PC-3 (cell line): ENCODE results near the gene MTPN.

Experiments used
- EZH2 ChIP-seq: fragments of 300-600 bp; sonication (generic); IDR thresholded peaks from one replicate; pipeline ENCODE4 v1.6.1; 2017; ENCODE audit warnings: antibody characterized with exemption, mild to moderate bottlenecking, low read length; ENCODE audit not compliant: unreplicated experiment
- TF ChIP-seq, protein P1 (sequence below): fragments of 300-600 bp; sonication (generic); conservative IDR thresholded peaks from 2 replicates; pipeline ENCODE4 v1.5.1; 2017; ENCODE audit warnings: antibody characterized with exemption, low read depth, mild to moderate bottlenecking, low read length

DNA sequence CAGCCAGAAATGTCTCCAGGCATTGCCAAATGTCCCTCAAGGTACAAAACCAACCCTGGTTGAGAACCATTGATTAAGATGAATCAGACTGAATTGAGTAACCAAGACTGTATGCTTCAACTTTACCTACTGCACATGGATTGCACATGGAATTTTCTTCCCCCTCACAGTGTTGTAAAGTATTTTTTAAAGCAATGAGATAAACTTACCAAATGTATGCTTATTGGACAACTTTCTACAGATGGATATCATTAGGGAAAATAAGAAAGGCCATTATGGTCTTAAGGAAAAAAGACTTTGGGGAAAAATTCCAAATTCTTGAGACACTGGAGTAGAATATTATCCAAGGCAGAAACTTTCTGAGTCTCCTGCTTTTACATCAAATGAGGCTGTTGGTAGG is 20.9 kb upstream of the MTPN start:
- TF ChIP-seq, protein P1, sequence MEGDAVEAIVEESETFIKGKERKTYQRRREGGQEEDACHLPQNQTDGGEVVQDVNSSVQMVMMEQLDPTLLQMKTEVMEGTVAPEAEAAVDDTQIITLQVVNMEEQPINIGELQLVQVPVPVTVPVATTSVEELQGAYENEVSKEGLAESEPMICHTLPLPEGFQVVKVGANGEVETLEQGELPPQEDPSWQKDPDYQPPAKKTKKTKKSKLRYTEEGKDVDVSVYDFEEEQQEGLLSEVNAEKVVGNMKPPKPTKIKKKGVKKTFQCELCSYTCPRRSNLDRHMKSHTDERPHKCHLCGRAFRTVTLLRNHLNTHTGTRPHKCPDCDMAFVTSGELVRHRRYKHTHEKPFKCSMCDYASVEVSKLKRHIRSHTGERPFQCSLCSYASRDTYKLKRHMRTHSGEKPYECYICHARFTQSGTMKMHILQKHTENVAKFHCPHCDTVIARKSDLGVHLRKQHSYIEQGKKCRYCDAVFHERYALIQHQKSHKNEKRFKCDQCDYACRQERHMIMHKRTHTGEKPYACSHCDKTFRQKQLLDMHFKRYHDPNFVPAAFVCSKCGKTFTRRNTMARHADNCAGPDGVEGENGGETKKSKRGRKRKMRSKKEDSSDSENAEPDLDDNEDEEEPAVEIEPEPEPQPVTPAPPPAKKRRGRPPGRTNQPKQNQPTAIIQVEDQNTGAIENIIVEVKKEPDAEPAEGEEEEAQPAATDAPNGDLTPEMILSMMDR, result no peak
- TF ChIP-seq EZH2, result no peak
